ENCODE results near the gene MACROD2.

DNA sequence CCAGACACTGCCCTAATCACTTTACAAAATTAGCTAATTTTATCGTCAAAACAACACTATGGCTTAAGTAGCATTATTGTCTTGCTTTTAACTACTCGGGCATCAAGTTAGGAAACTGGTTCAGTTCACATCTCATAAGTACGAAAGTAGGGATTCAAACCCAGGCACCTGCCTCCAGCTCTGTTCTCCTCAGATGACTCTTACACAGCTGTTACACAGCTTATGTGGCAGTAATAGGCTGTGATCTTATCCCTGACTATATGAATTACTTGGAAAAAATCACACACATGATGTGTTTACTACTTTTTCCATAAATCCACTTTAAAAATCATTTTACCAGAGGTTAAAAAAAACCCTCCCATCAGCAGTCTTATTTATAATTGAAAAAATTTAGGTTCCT is 731.3 kb downstream of the MACROD2 start:
- no peak for TF ChIP-seq POLR2A (IDR thresholded peaks at IDR 0.05)
- TF ChIP-seq, protein P1, sequence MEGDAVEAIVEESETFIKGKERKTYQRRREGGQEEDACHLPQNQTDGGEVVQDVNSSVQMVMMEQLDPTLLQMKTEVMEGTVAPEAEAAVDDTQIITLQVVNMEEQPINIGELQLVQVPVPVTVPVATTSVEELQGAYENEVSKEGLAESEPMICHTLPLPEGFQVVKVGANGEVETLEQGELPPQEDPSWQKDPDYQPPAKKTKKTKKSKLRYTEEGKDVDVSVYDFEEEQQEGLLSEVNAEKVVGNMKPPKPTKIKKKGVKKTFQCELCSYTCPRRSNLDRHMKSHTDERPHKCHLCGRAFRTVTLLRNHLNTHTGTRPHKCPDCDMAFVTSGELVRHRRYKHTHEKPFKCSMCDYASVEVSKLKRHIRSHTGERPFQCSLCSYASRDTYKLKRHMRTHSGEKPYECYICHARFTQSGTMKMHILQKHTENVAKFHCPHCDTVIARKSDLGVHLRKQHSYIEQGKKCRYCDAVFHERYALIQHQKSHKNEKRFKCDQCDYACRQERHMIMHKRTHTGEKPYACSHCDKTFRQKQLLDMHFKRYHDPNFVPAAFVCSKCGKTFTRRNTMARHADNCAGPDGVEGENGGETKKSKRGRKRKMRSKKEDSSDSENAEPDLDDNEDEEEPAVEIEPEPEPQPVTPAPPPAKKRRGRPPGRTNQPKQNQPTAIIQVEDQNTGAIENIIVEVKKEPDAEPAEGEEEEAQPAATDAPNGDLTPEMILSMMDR (IDR thresholded peaks at IDR 0.05): no peak

All from body of pancreas (tissue), 4 donors.